Endothelial cell of umbilical vein (primary cell): ENCODE measurements around the gene RGS7. TPM values are rescaled to one million over a fixed set of nuclear protein-coding genes. Genes with fewer than 3 reads are reported as not detected.

Source experiments
- BruUV-seq: library from RNA; stranded (reverse); fragments of 400-500 nt; replicated peaks from 2 replicates; lab custom pipeline; 2021; lab: Mats Ljungman, UMichigan
- CTCF ChIA-PET: fragments of 300-600, 350-600 bp; sonication (Branson Sonifier 250); formaldehyde crosslinking; loops from one replicate; lab custom pipeline; 2021; ENCODE audit warnings: antibody characterized with exemption, inconsistent platforms; lab: Charles Lee
- POLR2A ChIA-PET: fragments of 300-600, 350-600 bp; sonication (Branson Sonifier 250); formaldehyde crosslinking; loops from one replicate; lab custom pipeline; 2021; ENCODE audit warnings: antibody characterized with exemption, inconsistent platforms; lab: Charles Lee
- DNase-seq: peaks from one replicate; pipeline ENCODE4 v3.0.0-alpha.2; 2011; ENCODE audit warnings: low read depth, low spot score
- FAIRE-seq: peaks from 2 replicates; lab custom pipeline; 2011; peaks lifted over from hg19 to GRCh38; lab: Jason Lieb, UNC
- H2AFZ ChIP-seq: 2 replicates; pipeline ENCODE4 v1.6.0; 2012; ENCODE audit warnings: low read depth, low read length, control low read depth, inconsistent platforms
- H3K27ac ChIP-seq: 2 replicates; pipeline ENCODE4 v1.5.1; 2011; ENCODE audit warnings: low read depth, mild to moderate bottlenecking, control low read depth, low read length, moderate library complexity; ENCODE audit not compliant: insufficient read depth
- H3K27me3 ChIP-seq, 2 experiments: 2 replicates each; pipeline versions ENCODE4 v1.6.0 to v1.6.1; 2011; ENCODE audit warnings: low read length in 2 of 2, mixed read lengths in 1 of 2; ENCODE audit not compliant: control insufficient read depth in 2 of 2, insufficient read depth in 2 of 2
- H3K36me3 ChIP-seq, 2 experiments: 2 replicates in 1 of 2; 3 replicates in 1 of 2; pipeline ENCODE4 v1.5.1; 2011; ENCODE audit warnings: low read length in 2 of 2, mild to moderate bottlenecking in 1 of 2, moderate library complexity in 1 of 2; ENCODE audit not compliant: control insufficient read depth in 2 of 2, insufficient read depth in 2 of 2; ENCODE audit errors: extremely low read depth in 1 of 2
- H3K4me1 ChIP-seq: 3 replicates; pipeline ENCODE4 v1.5.1; 2011; ENCODE audit warnings: mild to moderate bottlenecking, low read length; ENCODE audit not compliant: control insufficient read depth, insufficient read depth; ENCODE audit errors: extremely low read depth
- H3K4me2 ChIP-seq: 2 replicates; pipeline ENCODE4 v1.6.1; 2011; ENCODE audit warnings: low read length, control low read depth, mixed read lengths; ENCODE audit not compliant: insufficient read depth
- H3K4me3 ChIP-seq, 3 experiments: fragments of 200-600 bp in 1 of 3; sonication (generic), shearing (Covaris generic) in 1 of 3; replicated peaks in 1 of 3; 2 replicates each; pipeline ENCODE4 v1.5.1; 2011 to 2016; ENCODE audit warnings: control low read depth in 3 of 3, low read length in 3 of 3, mild to moderate bottlenecking in 2 of 3, inconsistent platforms in 1 of 3, low read depth in 1 of 3, moderate library complexity in 1 of 3; ENCODE audit not compliant: insufficient read depth in 1 of 3
- H3K79me2 ChIP-seq: 2 replicates; pipeline ENCODE4 v1.6.0; 2012; ENCODE audit warnings: low read length, inconsistent platforms; ENCODE audit not compliant: control insufficient read depth, insufficient read depth
- H3K9ac ChIP-seq: replicated peaks from 2 replicates; pipeline ENCODE3; 2011; ENCODE audit warnings: low read length, control low read depth; ENCODE audit not compliant: insufficient read depth; ENCODE audit errors: extremely low read depth
- H3K9me1 ChIP-seq: replicated peaks from 3 replicates; pipeline ENCODE4 v1.6.0; 2011; ENCODE audit warnings: mild to moderate bottlenecking, low read length; ENCODE audit not compliant: control insufficient read depth, insufficient read depth; ENCODE audit errors: extremely low read depth
- H3K9me3 ChIP-seq: replicated peaks from 2 replicates; pipeline ENCODE4 v1.5.1; 2012; ENCODE audit warnings: low read length, inconsistent platforms; ENCODE audit not compliant: control insufficient read depth, insufficient read depth
- H4K20me1 ChIP-seq: replicated peaks from 2 replicates; pipeline ENCODE3; 2011; ENCODE audit warnings: mild to moderate bottlenecking, low read length; ENCODE audit not compliant: control insufficient read depth, insufficient read depth; ENCODE audit errors: extremely low read depth
- EZH2 ChIP-seq: IDR thresholded peaks from 2 replicates; pipeline ENCODE4 v1.6.1; 2012; ENCODE audit warnings: borderline replicate concordance, low read depth, mild to moderate bottlenecking, moderate library complexity, low read length, inconsistent platforms; ENCODE audit not compliant: severe bottlenecking
- FOS ChIP-seq: IDR thresholded peaks from 2 replicates; pipeline ENCODE4 v1.6.1; 2011; ENCODE audit warnings: mild to moderate bottlenecking, low read length, moderate library complexity, borderline replicate concordance; ENCODE audit not compliant: insufficient read depth
- MYC ChIP-seq: IDR thresholded peaks from one replicate; pipeline ENCODE4 v1.6.1; 2011; ENCODE audit warnings: mild to moderate bottlenecking, low read depth, low read length
- dilution Hi-C: fragments of 300-500 bp; cut with MboI; formaldehyde crosslinking; loops from one replicate; pipeline ENCODE4 v1.15.0; 2019; ENCODE audit warnings: low sequenced_read_pairs; ENCODE audit not compliant: extremely low pct_ligation_motif_present
- intact Hi-C: fragments of 100-400 bp; cut with micrococcal nuclease; formaldehyde crosslinking; loops from one replicate; pipeline ENCODE4 v1.10.0; 2022
- polyA plus RNA-seq, 4 experiments: library from polyadenylated mRNA; depleted of rRNA in 3 of 4; stranded (reverse) in 3 of 4; unstranded in 1 of 4; fragments of >200 nt; gene quantifications; 2 replicates each; pipeline versions ENCODE4 v1.2.1 to v1.2.3, GENCODE V29; 2011 to 2012; ENCODE audit warnings: missing spikeins in 1 of 4
- total RNA-seq: library from RNA; stranded (reverse); gene quantifications from 2 replicates; pipeline ENCODE4 v1.2.3, GENCODE V29; 2021

The RGS7 gene
- total and polyA plus RNA-seq, 2 donors (not counting 3 experiments of a cell fraction or from before 2014, with no cell fraction given), result 0.43 to 0.44 TPM

DNA sequence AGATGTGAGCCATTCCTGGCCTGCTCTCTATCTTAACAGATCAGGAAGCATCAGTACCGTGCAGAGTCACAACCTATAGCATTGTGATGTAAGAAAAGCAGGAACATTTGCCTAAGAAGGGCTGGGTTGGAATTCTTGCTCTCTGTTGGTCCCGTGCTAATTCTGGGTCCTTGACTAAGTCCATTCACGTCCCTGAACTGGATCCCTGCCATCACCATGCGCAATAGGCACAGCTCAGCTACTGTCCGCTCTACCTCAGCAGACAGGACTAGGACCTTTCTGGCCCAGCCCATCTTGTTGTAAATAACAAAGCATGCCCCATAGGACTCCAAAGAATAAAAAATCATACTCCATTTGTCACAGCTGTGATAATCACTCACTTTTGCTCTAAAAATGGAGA, 175.0 kb downstream of the RGS7 start:
- Histone ChIP-seq H3K36me3 (no peaks in the 10 kb centered on the region), H3K4me1 (no peaks in the 10 kb centered on the region), H3K4me2 (no peak overlapping the region), H3K9ac (no peak overlapping the region), H3K27ac (no peak overlapping the region), H3K4me3 (no peak overlapping the region), H3K27me3 (no peaks in the 10 kb centered on the region), H3K9me3 (no peaks in the 10 kb centered on the region), H2AFZ (no peak overlapping the region), H3K9me1 (no peaks in the 10 kb centered on the region), H4K20me1 (no peaks in the 10 kb centered on the region), H3K79me2 (no peaks in the 10 kb centered on the region)
- FAIRE-seq, result no peak
- ChIA-PET POLR2A (no interaction called here), CTCF (no interaction called here)
- intact Hi-C loops (no loop called here), dilution Hi-C loops (no loop called here)
- no TSS peak for BruUV-seq
- TF ChIP-seq EZH2, result no peak
- DNase-seq, result no peak

DNA sequence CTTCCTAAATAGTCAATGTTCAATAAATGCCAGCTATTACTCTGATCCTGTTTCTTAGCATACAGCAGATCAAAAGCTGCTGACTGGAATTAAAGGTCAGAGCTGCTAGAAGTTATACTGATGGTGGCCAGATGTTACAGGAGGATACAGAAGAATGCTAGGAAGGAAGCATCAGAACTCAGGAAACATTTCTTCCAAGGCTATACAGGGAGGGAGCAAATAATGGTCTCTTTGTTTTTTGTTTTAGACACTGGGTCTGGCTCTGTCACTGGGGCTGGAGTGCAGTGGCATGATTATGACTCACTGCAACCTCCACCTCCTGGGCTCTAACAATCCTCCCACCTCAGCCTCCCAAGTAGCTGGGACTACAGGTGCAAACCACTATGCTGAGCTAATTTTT, 175.5 kb downstream of the RGS7 start:
- DNase-seq (no peak), FAIRE-seq (no peak)
- Histone ChIP-seq H3K4me2 (no peak overlapping the region), H2AFZ (no peak overlapping the region), H3K9me1 (no peaks in the 10 kb centered on the region), H3K9ac (no peak overlapping the region), H3K36me3 (no peaks in the 10 kb centered on the region), H3K4me1 (no peaks in the 10 kb centered on the region), H3K27me3 (no peaks in the 10 kb centered on the region), H3K79me2 (no peaks in the 10 kb centered on the region), H3K4me3 (no peak overlapping the region), H4K20me1 (no peaks in the 10 kb centered on the region), H3K9me3 (no peaks in the 10 kb centered on the region), H3K27ac (no peak overlapping the region)
- ChIA-PET POLR2A (no interaction called here), CTCF (interaction anchor here (0.9 kb wide), 1 partner anchor 33 kb away, joined by 3 read pairs; no protein-coding TSS in a partner anchor)
- peak; percentile 24 for TF ChIP-seq FOS
- no peak for TF ChIP-seq MYC
- intact Hi-C loops, result no loop called here
- dilution Hi-C loops, result no loop called here
- no TSS peak for BruUV-seq
